Liver (tissue), 3 donors: ENCODE measurements around the gene GLRA3.
"Not testable (repeated sequence)": the region's sequence is repeated elsewhere in the genome, so short reads cannot be mapped to it uniquely, and the experiment has no call there.

Experiments
- EGR1 ChIP-seq, 2 donors: IDR thresholded peaks; 2 replicates each; pipeline ENCODE4 v1.6.1; 2016 to 2018; ENCODE audit warnings: antibody characterized with exemption in 2 of 2, low read depth in 2 of 2
- GABPA ChIP-seq, 2 donors: IDR thresholded peaks in 1 of 2; conservative IDR thresholded peaks in 1 of 2; 2 replicates each; pipeline ENCODE4 v1.6.1; 2016; ENCODE audit warnings: antibody characterized with exemption in 2 of 2, mild to moderate bottlenecking in 1 of 2, moderate library complexity in 1 of 2
- JUND ChIP-seq, 2 donors: IDR thresholded peaks; 2 replicates each; pipeline ENCODE4 v1.6.1; 2016; ENCODE audit warnings: antibody characterized with exemption in 2 of 2
- RAD21 ChIP-seq, 2 donors: IDR thresholded peaks; 2 replicates each; pipeline ENCODE4 v1.6.1; 2016; ENCODE audit warnings: antibody characterized with exemption in 2 of 2, mild to moderate bottlenecking in 2 of 2
- RXRA ChIP-seq, 2 donors: IDR thresholded peaks; 2 replicates each; pipeline ENCODE4 v1.6.1; 2017 to 2018; ENCODE audit warnings: antibody characterized with exemption in 2 of 2, mild to moderate bottlenecking in 1 of 2
- TAF1 ChIP-seq: conservative IDR thresholded peaks from 2 replicates; pipeline ENCODE4 v1.6.1; 2016; ENCODE audit warnings: antibody characterized with exemption, mild to moderate bottlenecking
- TF ChIP-seq, protein P1 (sequence below): fragments of 150-350 bp; IDR thresholded peaks from 2 replicates; pipeline ENCODE4 v1.5.1; 2017; ENCODE audit warnings: improper control_type of control experiment, low read depth, low read length; ENCODE audit not compliant: missing input control
- TF ChIP-seq, protein P2 (sequence below): IDR thresholded peaks from 2 replicates; pipeline ENCODE4 v1.6.1; 2016; ENCODE audit warnings: antibody characterized with exemption, mild to moderate bottlenecking
- TF ChIP-seq, protein P3 (sequence below): IDR thresholded peaks from 2 replicates; pipeline ENCODE4 v1.6.1; 2016; ENCODE audit warnings: antibody characterized with exemption
- TF ChIP-seq, protein P4 (sequence below): IDR thresholded peaks from 2 replicates; pipeline ENCODE4 v1.6.1; 2016; ENCODE audit warnings: antibody characterized with exemption
- donor health status: healthy.
- donor health status: healthy.

DNA sequence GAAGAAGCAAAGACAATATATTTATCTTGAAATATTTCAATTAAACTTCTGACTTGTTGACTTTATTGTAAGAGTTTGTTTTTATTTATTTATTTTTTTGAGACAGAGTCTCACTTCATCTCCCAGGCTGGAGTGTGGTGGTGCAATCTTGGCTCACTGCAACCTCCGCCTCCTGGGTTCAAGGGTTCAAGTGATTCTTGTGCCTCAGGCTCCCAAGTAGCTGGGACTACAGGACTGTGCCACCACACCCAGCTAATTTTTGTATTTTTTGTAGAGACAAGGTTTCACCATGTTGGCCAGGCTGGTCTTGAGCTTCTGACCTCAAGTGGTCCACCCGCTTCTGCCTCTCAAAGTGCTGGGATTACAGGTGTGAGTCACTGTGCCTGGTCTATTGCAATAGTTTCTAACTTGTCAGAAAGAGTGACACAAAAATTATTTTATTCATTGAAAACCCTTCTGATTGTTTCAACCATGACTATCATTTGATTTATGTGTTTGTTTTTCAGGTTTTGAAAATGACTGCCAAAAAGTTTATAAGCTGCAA lies 199.1 kb downstream of the GLRA3 start:
- TF ChIP-seq, protein P1, sequence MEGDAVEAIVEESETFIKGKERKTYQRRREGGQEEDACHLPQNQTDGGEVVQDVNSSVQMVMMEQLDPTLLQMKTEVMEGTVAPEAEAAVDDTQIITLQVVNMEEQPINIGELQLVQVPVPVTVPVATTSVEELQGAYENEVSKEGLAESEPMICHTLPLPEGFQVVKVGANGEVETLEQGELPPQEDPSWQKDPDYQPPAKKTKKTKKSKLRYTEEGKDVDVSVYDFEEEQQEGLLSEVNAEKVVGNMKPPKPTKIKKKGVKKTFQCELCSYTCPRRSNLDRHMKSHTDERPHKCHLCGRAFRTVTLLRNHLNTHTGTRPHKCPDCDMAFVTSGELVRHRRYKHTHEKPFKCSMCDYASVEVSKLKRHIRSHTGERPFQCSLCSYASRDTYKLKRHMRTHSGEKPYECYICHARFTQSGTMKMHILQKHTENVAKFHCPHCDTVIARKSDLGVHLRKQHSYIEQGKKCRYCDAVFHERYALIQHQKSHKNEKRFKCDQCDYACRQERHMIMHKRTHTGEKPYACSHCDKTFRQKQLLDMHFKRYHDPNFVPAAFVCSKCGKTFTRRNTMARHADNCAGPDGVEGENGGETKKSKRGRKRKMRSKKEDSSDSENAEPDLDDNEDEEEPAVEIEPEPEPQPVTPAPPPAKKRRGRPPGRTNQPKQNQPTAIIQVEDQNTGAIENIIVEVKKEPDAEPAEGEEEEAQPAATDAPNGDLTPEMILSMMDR = not testable (repeated sequence)
- TF ChIP-seq TAF1; RAD21 (IDR thresholded peaks at IDR 0.05); EGR1 (IDR thresholded peaks at IDR 0.05; ENCODE audit: low read depth in 2 of 2); JUND (IDR thresholded peaks at IDR 0.05); RXRA (IDR thresholded peaks at IDR 0.05); GABPA (IDR thresholded peaks at IDR 0.05 in 1 of 2, conservative IDR thresholded peaks at IDR 0.05 in 1 of 2): not testable (repeated sequence)
- TF ChIP-seq, protein P2, sequence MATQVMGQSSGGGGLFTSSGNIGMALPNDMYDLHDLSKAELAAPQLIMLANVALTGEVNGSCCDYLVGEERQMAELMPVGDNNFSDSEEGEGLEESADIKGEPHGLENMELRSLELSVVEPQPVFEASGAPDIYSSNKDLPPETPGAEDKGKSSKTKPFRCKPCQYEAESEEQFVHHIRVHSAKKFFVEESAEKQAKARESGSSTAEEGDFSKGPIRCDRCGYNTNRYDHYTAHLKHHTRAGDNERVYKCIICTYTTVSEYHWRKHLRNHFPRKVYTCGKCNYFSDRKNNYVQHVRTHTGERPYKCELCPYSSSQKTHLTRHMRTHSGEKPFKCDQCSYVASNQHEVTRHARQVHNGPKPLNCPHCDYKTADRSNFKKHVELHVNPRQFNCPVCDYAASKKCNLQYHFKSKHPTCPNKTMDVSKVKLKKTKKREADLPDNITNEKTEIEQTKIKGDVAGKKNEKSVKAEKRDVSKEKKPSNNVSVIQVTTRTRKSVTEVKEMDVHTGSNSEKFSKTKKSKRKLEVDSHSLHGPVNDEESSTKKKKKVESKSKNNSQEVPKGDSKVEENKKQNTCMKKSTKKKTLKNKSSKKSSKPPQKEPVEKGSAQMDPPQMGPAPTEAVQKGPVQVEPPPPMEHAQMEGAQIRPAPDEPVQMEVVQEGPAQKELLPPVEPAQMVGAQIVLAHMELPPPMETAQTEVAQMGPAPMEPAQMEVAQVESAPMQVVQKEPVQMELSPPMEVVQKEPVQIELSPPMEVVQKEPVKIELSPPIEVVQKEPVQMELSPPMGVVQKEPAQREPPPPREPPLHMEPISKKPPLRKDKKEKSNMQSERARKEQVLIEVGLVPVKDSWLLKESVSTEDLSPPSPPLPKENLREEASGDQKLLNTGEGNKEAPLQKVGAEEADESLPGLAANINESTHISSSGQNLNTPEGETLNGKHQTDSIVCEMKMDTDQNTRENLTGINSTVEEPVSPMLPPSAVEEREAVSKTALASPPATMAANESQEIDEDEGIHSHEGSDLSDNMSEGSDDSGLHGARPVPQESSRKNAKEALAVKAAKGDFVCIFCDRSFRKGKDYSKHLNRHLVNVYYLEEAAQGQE = not testable (repeated sequence)
- TF ChIP-seq, protein P3, sequence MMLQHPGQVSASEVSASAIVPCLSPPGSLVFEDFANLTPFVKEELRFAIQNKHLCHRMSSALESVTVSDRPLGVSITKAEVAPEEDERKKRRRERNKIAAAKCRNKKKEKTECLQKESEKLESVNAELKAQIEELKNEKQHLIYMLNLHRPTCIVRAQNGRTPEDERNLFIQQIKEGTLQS = not testable (repeated sequence)
- TF ChIP-seq, protein P4, sequence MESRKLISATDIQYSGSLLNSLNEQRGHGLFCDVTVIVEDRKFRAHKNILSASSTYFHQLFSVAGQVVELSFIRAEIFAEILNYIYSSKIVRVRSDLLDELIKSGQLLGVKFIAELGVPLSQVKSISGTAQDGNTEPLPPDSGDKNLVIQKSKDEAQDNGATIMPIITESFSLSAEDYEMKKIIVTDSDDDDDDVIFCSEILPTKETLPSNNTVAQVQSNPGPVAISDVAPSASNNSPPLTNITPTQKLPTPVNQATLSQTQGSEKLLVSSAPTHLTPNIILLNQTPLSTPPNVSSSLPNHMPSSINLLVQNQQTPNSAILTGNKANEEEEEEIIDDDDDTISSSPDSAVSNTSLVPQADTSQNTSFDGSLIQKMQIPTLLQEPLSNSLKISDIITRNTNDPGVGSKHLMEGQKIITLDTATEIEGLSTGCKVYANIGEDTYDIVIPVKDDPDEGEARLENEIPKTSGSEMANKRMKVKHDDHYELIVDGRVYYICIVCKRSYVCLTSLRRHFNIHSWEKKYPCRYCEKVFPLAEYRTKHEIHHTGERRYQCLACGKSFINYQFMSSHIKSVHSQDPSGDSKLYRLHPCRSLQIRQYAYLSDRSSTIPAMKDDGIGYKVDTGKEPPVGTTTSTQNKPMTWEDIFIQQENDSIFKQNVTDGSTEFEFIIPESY = not testable (repeated sequence)
